Measurements from ENCODE around the gene CCNG2.

DNA sequence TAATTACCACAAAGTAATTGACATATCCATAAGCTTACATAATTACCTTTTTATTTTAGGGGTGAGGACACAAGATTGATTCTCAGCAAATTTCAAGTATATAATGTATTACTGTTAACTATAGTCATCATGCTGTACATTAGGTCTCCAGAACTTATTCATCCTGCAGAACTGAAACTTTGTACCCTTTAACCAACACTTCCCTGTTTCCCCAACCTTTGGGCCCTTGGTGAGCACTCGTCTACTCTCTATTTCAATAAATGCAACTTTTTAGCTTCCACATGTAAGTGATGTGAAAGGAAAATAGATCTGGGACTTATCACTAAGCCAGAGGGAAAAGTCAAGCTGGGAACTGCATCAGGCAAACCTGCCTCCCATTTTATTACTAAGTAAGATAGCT is 33.6 kb upstream of the CCNG2 start:
- TF ChIP-seq, protein P1, sequence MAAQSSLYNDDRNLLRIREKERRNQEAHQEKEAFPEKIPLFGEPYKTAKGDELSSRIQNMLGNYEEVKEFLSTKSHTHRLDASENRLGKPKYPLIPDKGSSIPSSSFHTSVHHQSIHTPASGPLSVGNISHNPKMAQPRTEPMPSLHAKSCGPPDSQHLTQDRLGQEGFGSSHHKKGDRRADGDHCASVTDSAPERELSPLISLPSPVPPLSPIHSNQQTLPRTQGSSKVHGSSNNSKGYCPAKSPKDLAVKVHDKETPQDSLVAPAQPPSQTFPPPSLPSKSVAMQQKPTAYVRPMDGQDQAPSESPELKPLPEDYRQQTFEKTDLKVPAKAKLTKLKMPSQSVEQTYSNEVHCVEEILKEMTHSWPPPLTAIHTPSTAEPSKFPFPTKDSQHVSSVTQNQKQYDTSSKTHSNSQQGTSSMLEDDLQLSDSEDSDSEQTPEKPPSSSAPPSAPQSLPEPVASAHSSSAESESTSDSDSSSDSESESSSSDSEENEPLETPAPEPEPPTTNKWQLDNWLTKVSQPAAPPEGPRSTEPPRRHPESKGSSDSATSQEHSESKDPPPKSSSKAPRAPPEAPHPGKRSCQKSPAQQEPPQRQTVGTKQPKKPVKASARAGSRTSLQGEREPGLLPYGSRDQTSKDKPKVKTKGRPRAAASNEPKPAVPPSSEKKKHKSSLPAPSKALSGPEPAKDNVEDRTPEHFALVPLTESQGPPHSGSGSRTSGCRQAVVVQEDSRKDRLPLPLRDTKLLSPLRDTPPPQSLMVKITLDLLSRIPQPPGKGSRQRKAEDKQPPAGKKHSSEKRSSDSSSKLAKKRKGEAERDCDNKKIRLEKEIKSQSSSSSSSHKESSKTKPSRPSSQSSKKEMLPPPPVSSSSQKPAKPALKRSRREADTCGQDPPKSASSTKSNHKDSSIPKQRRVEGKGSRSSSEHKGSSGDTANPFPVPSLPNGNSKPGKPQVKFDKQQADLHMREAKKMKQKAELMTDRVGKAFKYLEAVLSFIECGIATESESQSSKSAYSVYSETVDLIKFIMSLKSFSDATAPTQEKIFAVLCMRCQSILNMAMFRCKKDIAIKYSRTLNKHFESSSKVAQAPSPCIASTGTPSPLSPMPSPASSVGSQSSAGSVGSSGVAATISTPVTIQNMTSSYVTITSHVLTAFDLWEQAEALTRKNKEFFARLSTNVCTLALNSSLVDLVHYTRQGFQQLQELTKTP (IDR thresholded peaks at IDR 0.05; ENCODE audit: low read depth in 1 of 2, partially characterized antibody in 2 of 2), result no peak
- TF ChIP-seq STAG1 (CRISPR knock-in tag; IDR thresholded peaks at IDR 0.05; ENCODE audit: borderline replicate concordance), result no peak
- no peak for TF ChIP-seq POLR2AphosphoS5 (IDR thresholded peaks at IDR 0.05; ENCODE audit: control insufficient read depth, insufficient read depth, low read depth, low read length)
- no peak for TF ChIP-seq ZNF165 (CRISPR knock-in tag; IDR thresholded peaks at IDR 0.05; ENCODE audit: borderline replicate concordance)
- TF ChIP-seq, protein P2, sequence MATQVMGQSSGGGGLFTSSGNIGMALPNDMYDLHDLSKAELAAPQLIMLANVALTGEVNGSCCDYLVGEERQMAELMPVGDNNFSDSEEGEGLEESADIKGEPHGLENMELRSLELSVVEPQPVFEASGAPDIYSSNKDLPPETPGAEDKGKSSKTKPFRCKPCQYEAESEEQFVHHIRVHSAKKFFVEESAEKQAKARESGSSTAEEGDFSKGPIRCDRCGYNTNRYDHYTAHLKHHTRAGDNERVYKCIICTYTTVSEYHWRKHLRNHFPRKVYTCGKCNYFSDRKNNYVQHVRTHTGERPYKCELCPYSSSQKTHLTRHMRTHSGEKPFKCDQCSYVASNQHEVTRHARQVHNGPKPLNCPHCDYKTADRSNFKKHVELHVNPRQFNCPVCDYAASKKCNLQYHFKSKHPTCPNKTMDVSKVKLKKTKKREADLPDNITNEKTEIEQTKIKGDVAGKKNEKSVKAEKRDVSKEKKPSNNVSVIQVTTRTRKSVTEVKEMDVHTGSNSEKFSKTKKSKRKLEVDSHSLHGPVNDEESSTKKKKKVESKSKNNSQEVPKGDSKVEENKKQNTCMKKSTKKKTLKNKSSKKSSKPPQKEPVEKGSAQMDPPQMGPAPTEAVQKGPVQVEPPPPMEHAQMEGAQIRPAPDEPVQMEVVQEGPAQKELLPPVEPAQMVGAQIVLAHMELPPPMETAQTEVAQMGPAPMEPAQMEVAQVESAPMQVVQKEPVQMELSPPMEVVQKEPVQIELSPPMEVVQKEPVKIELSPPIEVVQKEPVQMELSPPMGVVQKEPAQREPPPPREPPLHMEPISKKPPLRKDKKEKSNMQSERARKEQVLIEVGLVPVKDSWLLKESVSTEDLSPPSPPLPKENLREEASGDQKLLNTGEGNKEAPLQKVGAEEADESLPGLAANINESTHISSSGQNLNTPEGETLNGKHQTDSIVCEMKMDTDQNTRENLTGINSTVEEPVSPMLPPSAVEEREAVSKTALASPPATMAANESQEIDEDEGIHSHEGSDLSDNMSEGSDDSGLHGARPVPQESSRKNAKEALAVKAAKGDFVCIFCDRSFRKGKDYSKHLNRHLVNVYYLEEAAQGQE (IDR thresholded peaks at IDR 0.05; ENCODE audit: borderline replicate concordance), result no peak
- TF ChIP-seq, protein P2 (CRISPR knock-in tag; IDR thresholded peaks at IDR 0.05; ENCODE audit: low read depth), result no peak
- no peak for TF ChIP-seq JUND (IDR thresholded peaks at IDR 0.05; ENCODE audit: borderline replicate concordance, low read depth, low read length)
- no peak for TF ChIP-seq JUND (tag; IDR thresholded peaks at IDR 0.05; ENCODE audit: borderline replicate concordance, low read depth, low read length)
- TF ChIP-seq, protein P3, sequence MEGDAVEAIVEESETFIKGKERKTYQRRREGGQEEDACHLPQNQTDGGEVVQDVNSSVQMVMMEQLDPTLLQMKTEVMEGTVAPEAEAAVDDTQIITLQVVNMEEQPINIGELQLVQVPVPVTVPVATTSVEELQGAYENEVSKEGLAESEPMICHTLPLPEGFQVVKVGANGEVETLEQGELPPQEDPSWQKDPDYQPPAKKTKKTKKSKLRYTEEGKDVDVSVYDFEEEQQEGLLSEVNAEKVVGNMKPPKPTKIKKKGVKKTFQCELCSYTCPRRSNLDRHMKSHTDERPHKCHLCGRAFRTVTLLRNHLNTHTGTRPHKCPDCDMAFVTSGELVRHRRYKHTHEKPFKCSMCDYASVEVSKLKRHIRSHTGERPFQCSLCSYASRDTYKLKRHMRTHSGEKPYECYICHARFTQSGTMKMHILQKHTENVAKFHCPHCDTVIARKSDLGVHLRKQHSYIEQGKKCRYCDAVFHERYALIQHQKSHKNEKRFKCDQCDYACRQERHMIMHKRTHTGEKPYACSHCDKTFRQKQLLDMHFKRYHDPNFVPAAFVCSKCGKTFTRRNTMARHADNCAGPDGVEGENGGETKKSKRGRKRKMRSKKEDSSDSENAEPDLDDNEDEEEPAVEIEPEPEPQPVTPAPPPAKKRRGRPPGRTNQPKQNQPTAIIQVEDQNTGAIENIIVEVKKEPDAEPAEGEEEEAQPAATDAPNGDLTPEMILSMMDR (IDR thresholded peaks at IDR 0.05 in 2 of 3, conservative IDR thresholded peaks at IDR 0.05 in 1 of 3; ENCODE audit: insufficient read depth in 2 of 3, low read depth in 1 of 3, low read length in 3 of 3), result no peak
- no peak for TF ChIP-seq SMAD3 (CRISPR knock-in tag; conservative IDR thresholded peaks at IDR 0.05)
- no peak for TF ChIP-seq POLR2A (conservative IDR thresholded peaks at IDR 0.05)
